Measurements from ENCODE around the gene GOLGA7B.
"Not testable (repeated sequence)": the region's sequence is repeated elsewhere in the genome, so short reads cannot be mapped to it uniquely, and the experiment has no call there.

Gene GOLGA7B

DNA sequence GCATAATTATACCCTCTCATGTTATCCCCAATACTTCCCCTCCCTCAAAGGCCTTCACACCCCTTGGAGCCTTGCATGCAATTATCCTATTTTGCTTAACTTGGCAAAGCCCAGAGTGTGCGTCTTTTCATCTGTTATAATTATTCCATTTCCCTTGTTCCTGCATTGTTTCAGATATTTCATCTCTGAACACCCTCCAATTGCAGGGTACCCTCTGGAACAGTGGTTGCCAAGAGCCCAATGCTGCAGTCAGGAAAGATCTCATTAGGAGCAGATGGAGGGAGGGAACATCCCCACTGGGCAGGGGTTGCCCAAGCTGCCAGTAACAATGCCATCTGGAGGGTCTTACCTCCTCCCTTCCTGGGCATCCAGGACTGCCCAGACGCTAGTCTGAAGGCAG, 18.4 kb upstream of the GOLGA7B start:
- no peak for DNase-seq (ENCODE audit: low read depth in 2 of 2)

DNA sequence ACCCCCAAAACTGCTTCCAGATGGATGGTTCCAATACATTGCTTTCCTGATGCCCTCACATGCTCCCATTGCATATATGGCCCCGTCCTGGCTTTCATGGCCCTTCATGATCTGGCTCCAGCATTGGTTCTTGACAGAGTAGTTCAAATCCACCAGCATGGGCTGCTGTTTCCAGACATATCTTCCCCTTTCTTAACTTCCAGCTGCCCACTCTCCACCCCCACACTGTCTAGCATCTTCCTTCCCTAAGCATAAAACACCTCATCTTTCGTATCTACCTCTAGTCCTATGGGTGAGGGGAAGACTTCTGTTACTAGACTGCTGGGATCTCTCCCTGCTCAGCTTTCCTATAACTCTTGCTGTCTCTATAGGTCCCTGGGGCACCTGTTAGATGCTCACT, 13.2 kb upstream of the GOLGA7B start:
- no peak for DNase-seq (ENCODE audit: low read depth in 2 of 2)

DNA sequence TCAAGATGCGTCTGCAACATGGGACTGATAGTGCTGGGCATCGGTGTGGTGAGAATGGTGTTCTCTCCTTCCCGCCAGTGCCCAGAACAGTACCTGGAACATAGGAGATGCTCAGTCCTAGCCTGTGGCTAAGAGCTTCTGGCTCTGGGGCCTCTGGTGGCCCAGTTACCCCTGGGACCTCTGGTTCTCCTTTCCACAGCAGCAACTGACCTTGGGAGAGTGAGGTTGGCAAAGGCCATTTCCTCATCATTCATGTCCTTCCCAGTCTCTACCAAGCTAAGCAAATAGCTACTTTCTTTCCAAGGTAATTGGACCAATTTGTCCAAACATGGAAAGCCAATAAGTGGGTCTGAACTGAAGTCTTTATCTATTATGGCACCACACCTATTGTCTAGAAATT, 11.6 kb upstream of the GOLGA7B start:
- no peak for DNase-seq (ENCODE audit: low read depth in 2 of 2)

DNA sequence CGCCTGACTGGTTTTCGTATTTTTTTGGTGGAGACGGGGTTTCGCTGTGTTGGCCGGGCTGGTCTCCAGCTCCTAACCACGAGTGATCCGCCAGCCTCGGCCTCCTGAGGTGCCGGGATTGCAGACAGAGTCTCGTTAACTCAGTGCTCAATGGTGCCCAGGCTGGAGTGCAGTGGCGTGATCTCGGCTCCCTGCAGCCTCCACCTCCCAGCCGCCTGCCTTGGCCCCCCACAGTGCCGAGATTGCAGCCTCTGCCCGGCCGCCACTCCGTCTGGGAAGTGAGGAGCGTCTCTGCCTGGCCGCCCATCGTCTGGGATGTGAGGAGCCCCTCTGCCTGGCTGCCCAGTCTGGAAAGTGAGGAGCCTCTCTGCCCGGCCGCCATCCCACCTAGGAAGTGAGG, 8.5 kb upstream of the GOLGA7B start:
- not testable (repeated sequence) for DNase-seq (ENCODE audit: low read depth in 2 of 2)

DNA sequence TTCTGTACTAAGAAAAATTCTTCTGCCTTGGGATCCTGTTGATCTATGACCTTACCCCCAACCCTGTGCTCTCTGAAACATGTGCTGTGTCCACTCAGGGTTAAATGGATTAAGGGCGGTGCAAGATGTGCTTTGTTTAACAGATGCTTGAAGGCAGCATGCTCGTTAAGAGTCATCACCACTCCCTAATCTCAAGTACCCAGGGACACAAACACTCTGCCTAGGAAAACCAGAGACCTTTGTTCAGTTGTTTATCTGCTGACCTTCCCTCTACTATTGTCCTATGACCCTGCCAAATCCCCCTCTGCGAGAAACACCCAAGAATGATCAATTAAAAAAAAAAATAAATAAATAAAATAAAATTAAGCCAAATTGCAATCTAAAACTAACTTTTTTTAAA, 7.5 kb upstream of the GOLGA7B start:
- DNase-seq (ENCODE audit: low read depth in 2 of 2), result not testable (repeated sequence)

DNA sequence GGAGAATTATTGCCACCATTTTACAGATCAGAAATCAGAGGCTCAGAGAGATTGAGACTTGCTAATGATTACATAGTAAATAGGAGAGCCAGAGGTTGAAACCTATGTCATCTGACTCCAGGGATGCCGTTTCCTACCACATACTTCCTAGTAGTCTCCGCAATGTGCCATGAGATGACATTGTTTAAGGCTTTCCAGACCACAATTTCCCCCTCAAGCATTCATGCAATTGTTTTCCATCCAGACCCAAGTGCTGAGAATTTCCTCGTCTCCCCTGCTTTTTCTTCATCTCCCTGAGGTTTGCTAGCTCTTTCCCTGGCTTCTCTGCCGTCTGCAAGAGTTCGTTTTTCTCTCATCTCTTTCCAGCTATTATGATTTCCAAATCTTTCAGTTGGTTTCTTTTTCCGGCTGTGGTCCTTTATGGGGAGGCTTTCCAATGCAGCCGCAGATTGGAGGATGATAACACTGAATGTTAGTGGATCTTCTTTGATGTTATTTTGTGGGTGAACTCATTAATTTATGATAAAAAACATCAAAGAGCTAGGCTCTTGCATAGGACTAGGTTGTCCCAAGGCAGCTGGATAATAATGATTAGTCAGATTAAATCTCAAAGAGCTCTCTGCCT, 6.9 kb upstream of the GOLGA7B start:
- no peak for DNase-seq (ENCODE audit: low read depth in 2 of 2)

DNA sequence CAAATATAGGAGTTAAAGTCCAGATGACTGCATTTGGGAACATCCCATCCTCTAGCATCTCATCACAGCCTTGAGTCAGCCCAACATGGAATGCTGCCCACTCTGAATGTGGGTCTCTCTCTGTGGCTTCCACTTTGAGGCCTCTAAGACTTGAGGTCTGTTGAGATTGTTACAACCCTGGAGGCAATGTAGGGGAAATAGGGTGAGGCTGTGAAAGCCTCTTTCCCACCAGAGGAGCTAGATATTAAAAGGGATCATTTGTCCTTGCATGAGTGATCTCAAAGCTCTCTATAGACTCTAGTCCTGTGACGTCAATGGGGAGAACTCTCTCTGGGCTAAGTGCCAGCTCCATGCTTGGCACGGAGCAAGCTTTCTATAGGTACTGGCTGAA, 6.4 kb upstream of the GOLGA7B start:
- no peak for DNase-seq (ENCODE audit: low read depth in 2 of 2)

DNA sequence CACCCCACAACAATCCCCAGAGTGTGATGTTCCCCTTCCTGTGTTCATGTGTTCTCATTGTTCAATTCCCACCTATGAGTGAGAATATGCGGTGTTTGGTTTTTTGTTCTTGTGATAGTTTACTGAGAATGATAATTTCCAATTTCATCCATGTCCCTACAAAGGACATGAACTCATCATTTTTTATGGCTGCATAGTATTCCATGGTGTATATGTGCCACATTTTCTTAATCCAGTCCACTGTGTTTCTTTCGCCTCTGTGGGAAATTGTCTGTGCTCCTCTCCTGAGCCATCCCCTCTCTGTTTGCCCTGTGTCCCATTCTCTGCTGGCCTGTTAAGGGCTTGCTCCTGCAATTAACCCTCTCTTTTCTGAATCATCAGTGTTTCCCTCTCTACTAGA, 5.7 kb upstream of the GOLGA7B start:
- not testable (repeated sequence) for DNase-seq (ENCODE audit: low read depth in 2 of 2)

DNA sequence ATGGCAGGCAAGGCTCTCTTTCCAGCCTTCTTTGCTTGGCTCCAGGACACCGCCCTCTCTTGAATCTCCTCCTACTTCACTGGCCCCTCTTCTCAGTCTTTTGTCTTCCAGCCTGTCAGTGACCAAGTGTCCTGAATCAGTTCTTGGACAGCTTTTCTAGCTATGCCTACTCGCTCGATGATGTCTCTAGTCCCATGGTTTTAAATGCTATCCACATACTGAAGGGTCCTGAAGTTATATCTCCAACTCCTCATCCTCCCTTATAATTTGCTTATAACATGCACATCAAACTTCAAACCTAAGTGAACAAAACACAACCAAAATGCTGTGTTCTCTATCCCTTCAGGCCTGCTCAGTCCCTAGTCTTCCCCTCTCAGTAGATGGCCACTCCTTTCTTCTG, 5.0 kb upstream of the GOLGA7B start:
- no peak for DNase-seq (ENCODE audit: low read depth in 2 of 2)

DNA sequence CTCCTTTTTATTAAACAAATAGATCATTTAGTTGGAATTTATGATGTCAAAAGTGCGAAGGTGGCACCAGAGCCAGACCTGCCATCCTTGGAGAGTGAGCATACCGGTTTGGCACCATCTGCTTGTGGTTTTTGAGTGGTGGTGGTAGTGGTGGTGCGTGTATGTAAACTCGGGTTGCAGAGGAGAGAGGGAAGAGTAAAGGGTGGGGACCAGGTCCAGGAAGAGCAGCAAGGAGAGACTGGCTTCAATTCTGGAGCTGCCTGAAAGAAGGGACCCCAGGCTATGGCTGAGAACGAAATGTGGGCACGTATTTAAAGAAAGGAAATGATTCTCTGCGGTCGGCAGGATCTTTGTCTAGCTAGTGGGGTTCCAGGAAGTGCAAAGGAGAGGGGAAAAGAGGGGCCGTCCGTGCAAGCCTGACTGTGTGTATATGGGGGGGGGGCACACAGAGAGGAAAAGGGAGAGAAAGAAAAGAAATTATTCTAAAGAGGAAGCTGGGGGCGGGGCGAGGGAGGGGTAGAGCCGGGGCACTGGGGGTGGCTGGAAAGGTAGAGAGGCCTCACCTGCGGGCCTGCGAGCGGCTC, 448 bp upstream of the GOLGA7B start:
- no peak for DNase-seq (ENCODE audit: low read depth in 2 of 2)

DNA sequence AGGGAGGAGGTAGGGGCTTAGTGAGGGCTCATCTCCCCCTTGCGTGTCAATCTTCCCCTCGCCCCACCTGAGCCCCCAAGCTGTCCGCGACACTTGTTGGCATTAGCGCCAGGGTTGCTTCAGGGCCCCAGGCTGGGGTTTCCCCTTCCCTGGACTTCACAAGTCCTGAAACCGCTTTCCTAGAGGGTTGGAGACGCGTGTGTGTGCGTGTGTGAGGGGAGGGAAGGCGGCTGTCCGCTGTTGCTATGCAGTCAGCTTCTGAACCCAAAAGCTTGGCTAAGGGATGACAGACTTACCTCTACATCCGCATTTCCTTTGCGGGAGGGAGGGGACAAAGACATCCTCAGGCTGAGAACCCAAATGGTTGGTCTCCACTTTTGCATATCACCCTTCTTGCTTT, 803 bp downstream of the GOLGA7B start:
- DNase-seq (ENCODE audit: low read depth in 2 of 2), result no peak

DNA sequence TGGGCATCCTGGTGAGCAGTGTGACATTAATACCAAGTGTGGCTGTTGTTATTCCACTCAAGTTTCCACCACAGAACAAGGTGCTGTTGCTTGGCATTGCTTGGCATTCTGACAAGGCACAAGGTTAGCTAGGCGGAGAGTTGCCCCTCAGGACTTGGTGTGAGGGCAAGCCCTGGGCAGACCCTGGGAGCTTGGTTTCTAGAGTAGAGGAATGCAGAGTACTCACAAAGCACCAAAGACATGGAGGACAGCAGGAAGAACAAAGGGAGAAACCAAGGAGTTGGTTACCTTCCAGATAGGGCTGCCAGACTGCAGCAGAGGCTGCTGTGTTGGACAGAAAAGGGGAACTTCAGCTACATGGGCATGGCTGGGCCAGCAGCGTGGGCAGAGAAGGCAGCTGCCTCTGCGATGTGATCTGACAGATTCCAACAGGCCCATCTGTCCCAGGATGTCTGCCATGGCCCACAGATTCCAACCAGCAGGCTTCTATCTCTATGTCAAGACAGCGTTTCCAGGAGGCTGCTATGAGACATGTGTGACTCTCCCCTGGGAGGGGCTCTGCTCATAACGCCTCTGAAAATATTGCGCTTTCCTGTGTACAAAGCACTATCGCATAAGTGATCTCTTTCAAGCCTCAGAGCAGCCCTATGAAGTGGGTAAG, 1.8 kb downstream of the GOLGA7B start:
- no peak for DNase-seq (ENCODE audit: low read depth in 2 of 2)

DNA sequence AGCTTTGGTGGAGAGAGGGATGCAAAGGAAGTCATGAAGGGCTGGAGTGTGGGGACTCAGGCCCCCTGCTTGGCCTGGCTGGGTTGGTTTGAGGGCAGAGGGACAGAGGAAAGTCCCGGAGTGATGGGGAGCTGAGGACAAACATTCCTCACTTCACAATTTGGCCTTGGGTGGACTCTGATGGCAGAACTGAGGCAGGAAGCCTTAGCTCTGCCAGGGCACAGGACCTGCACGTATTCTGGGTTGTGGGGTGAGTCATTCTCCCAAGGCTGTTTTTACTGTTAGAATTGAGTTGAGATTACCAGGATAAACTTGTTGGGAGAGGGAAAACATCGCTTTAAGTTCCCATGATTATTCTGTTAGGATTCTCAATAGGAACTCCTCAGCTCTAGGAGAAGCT, 2.6 kb downstream of the GOLGA7B start:
- DNase-seq (ENCODE audit: low read depth in 2 of 2), result no peak

DNA sequence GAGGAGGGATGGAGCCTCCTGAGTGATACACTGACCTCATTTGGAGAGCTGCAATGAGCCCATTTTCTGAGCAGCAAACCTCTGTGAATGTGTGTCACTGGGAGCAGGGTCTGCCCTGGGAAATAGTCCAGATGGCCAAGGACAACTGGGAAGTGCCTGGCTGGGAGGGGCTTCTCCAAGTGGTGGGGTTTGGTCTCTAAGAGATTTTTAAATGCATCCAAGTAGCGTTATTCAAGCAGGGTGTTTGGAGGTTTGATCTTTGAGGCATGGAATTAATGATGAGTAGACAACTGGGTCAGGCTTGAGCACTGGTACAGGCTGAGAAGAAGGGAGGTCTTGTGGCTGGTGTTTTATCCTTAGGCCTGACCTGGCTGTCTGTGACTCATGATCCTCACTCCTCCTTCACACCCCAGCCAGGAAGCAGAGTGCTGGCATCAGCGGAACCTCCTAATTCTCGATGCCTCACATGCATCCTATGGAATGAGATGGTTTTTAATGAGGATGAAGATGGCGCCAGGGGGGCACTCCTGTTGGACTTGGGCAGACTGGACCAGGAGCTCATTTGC, 3.3 kb downstream of the GOLGA7B start:
- DNase-seq (ENCODE audit: low read depth in 2 of 2), result no peak

DNA sequence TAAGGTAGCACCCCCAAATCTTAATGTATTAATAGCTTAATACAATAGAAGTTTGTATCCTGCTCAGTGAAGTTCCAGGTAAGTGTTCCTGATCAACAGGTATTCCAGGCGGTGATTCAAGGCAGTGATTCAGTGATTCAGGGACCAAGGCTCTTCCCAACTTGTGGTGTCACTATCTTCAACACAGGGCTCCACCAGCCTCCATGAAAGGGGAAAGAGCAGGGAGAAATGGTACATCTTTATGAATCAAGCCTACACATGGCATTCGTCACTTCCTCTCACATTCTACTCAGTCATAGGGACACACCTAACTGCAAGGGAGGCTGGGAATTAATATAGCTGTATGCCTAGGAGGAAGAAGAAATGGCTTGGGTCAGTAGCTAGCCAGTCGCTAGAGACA, 5.1 kb downstream of the GOLGA7B start:
- DNase-seq (ENCODE audit: low read depth in 2 of 2), result no peak

DNA sequence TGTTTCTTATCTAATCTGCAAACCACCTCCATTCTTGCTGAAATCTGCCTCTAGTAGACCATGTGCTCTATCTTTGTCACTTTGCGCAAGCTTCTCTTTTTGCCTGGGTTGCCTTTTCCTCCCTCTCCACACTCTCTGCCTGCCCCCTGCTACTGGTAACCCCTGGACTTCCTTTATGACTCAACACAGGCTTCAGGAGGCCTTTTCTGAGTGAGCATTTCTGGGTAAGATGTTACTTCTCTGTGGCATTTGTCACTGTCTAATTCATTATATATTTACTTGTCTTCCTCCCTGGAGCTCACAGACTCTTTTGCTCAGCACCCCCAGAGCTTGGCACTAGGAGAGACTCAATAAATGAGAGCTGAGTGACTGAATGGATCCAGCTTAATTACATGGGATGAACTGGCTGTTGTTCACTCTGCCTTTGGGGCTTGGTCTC, 8.4 kb downstream of the GOLGA7B start:
- no peak for DNase-seq (ENCODE audit: low read depth in 2 of 2)

DNA sequence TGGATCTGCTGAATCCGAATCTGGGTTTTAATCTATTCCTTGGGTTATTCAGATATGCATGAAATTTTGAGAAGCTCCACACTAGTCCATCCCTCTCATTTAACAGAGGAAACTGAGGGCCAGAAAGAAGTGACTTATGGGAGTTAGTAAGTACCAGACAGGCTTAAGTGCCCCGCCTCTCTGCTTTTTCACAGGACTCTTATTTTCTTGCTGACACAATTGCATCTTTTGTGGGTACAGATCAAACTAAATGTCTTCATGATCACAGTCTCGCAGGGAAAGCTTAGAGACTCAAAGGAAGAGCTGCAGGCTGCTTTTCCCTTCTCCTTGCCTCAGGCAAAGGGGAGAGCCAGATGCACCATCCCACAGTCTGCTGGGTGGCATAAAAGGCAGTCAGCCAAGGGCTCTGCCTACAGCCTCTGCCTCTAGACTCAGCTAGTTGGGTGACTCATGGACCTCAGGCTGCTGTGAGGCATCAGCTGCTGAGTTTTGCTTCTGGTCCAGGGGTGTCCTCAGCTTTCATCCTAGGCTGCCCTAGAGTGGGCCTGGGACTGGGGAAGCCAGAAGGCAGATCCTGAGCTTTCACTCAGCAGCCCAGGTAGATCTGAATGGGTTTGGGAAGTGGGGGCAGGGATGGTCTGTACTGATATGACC, 11.6 kb downstream of the GOLGA7B start:
- DNase-seq (ENCODE audit: low read depth in 2 of 2), result no peak

DNA sequence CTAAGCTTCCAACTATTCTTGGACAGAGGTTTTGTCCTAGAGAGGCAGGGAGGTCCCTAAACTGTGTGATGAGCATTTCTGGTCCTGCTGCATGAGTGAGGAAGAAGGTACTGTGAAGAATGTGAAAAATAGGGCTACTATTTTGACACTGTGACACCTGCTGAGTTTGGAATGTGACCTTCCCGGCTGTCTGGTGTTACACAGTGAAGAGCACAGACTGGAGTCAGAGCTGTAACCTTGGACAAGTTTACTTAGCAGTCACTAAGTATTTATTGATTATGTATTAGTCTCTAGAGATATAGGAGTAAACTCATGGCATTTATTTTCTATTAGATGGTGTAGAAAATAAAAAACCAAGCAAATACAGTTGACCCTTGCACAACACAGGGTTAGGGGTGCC, 12.3 kb downstream of the GOLGA7B start:
- DNase-seq (ENCODE audit: low read depth in 2 of 2), result no peak

DNA sequence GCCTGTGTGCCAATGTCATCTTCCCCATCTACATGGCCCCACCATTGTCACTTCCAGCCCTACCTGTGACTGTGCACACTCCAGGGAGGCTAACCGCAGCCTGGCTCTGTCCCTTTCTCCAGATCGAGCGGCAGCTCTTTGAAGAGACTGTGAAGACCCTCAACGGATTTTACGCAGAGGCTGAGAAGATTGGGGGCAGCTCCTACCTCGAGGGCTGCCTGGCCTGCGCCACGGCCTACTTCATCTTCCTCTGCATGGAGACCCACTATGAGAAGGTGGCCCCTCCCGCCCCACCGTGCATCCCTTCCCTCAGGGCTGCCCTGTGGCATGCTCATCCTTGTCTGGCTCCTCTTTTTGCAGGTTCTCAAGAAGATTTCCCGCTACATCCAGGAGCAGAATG, 14.2 kb downstream of the GOLGA7B start:
- DNase-seq (ENCODE audit: low read depth in 2 of 2), result no peak

DNA sequence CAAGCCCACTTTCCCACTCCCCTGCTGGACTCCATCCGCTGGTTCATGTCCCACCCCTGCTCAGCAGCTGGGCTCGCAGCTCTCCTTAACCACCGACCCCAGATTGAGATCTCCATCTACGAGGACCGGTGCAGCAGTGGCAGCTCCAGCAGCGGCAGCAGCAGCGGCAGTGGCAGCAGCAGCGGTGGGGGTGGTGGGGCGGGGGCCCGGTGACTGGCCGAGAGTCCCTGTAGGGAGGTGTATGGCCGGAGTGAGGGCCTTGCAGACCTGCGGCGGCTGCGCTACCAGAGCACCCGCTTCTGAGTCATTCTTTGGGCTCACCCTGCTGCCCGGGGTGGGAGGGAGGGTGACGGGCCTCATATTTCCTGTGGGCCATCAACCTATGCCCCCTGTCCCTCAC, 15.8 kb downstream of the GOLGA7B start:
- DNase-seq (ENCODE audit: low read depth in 2 of 2), result no peak

DNA sequence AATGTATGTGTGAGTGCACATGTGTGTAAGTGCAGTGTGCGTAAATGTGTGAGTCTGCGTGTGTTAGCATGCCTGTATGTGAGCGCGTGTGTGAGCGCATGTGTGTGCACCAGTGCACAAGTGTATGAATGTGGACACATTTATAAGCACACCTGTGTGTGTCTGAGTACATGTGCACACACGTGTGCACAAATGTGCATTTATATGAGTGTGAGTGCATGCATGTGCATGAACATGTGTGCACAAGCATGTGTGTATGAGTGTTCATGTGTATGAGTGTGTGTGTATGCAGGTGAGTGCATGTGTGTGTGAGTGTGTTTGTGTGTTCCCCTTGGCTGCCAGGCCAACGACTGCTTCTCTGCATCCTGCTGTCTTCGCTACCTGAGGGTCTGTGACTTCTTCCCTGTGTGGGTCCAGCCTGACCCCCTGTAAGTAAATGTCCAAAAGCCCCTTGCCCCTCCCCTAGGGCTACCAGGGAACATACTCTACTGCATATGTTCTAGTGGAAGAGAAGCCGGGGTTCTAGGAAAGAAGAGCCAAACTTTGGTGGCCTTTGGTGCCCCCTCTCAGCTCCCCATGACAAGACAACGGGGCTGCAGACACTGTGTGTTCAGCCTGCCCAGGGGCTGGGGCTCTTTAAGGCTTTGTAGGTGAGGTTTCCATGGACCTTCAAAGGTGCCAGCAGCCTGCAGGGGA, 17.0 kb downstream of the GOLGA7B start:
- no peak for DNase-seq (ENCODE audit: low read depth in 2 of 2)

DNA sequence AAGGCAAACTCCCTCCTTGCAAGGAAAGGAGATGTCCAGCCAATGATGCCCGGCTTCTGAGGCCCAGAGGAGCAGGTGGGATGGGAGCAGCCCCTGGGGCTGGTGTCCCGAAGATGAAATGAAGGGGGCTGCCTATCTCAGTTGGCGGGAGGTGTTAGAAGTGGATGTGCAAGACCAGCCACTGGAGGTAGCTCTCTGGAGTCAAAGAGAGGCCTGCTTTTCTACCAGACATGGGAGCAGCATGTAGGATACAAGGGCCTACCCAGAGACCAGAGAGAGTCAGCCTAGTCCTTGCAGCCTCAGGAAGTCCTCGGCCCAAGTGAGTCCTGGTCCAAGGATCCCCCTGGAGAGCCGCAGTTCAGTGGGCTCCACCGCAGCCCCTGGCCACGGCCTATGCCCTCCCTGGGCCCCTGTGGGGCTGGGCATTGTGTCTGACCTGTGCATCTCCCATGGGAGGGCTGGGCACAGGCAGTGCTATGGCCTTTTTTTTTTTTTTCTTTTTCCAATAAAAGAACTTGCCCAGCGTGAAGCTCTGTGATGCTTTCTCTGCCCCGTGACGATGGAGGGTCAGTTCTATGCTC, 17.7 kb downstream of the GOLGA7B start:
- DNase-seq (ENCODE audit: low read depth in 2 of 2), result no peak
